ENCODE data around the gene DECR2. TPM values are rescaled to one million over a fixed set of nuclear protein-coding genes. Genes with fewer than 3 reads are reported as not detected.

The DECR2 gene
- total and polyA plus RNA-seq, 9 of the 15 experiments (the other 6 are each of a cell fraction or from before 2014, with no cell fraction given): 1.0 to 31.9 (median 10.3) TPM

- peak; percentile 46; the same call in 1 of the 2 replicates for TF ChIP-seq ZBTB9 (CRISPR knock-in tag; IDR thresholded peaks at IDR 0.05)
- peak; percentile 84 for TF ChIP-seq RB1 (IDR thresholded peaks at IDR 0.05; ENCODE audit: low read depth)
- peak; percentile 75; the same call in 1 of the 2 replicates for TF ChIP-seq ZNF395 (CRISPR knock-in tag; IDR thresholded peaks at IDR 0.05)
- peak; percentile 74 for TF ChIP-seq RBFOX2 (IDR thresholded peaks at IDR 0.05; ENCODE audit: low read depth, low read length)
- no peak for TF ChIP-seq OTX1 (CRISPR knock-in tag; IDR thresholded peaks at IDR 0.05)
Observed at GRCh38 chr16:397135-397661, 4.5 kb upstream of the DECR2 start, which contains the start of gene NME4 (continued).

GRCh38 chr16:397736-398332 is 3.9 kb upstream of the DECR2 start:
- Histone ChIP-seq H3K27me3 (ENCODE audit: control insufficient read depth in 2 of 2, insufficient read depth in 2 of 2, low read length in 2 of 2) (no peaks in the 10 kb centered on the region), H2AFZ (ENCODE audit: low read depth, low read length) (no peak overlapping the region), H3K9me1 (ENCODE audit: control insufficient read depth, insufficient read depth, low read length) (no peaks in the 10 kb centered on the region), H3K36me3 (ENCODE audit: control insufficient read depth, insufficient read depth, low read length) (peaks cover 24% of the 10 kb centered on the region), H3K79me2 (ENCODE audit: control insufficient read depth, insufficient read depth, low read length) (peaks cover 61% of the 10 kb centered on the region), H3K4me1 (replicated peaks in 1 of 2; ENCODE audit: control insufficient read depth in 2 of 2, insufficient read depth in 2 of 2, low read length in 2 of 2) (peaks cover 29 to 64% of the 10 kb centered on the region in 2 experiments), H3K4me3 (peak overlapping the region; percentile 70), H3K27ac (ENCODE audit: extremely low read depth, low read depth, low read length) (peak overlapping the region; percentile 79), H3K9ac (ENCODE audit: insufficient read depth in 1 of 2, low read depth in 2 of 2, low read length in 2 of 2) (peak overlapping the region; percentile 60 to 95), H4K20me1 (replicated peaks; ENCODE audit: control insufficient read depth, insufficient read depth, low read length) (no peaks in the 10 kb centered on the region), H3K4me2 (ENCODE audit: insufficient read depth, low read length) (peak overlapping the region; percentile 86), H3K9me3 (replicated peaks; ENCODE audit: control insufficient read depth, insufficient read depth, low read depth, low read length) (no peaks in the 10 kb centered on the region)
- ChIA-PET CTCF (ENCODE audit: low intra/inter-chr PET ratio) (interaction anchor here (0.6 kb wide), 2 partner anchors 47 to 90 kb away, joined by 3 read pairs; no protein-coding TSS in a partner anchor), POLR2A (interaction anchor here (0.6 to 1.5 kb wide), 7 partner anchors 9 to 278 kb away, joined by 3 to 5 read pairs (median 4); partner anchors contain the start of genes RAB11FIP3 and RHBDL1)
- in situ Hi-C loops (cut with MboI) (loop anchor here (10.0 kb wide), 1 partner anchor 277 kb away; the partner anchor contains the start of gene RHBDL1), intact Hi-C loops (cut with micrococcal nuclease) (loop anchor here (5.0 to 10.0 kb wide), 3 partner anchors 87 to 284 kb away; partner anchors contain the start of genes JMJD8, RHOT2 and STUB1)
- no TSS peak for BruUV-seq (replicated peaks)
- ATAC-seq (peak; percentile 46), DNase-seq (ENCODE audit: extremely low read depth in 1 of 4, low spot score in 3 of 4) (peak in 2 of 4 experiments; percentile 65 to 74), FAIRE-seq (peak; percentile 67)
- 8% methylated on average over 22 of the region's 29 CpGs for WGBS (ENCODE audit: insufficient coverage, low coverage, missing lambda C conversion rate)
- TF ChIP-seq DDX20 (tag; IDR thresholded peaks at IDR 0.05; ENCODE audit: low read depth): no peak
- TF ChIP-seq HNRNPH1 (optimal IDR thresholded peaks at IDR 0.05; ENCODE audit: low read depth, low read length): no peak
- no peak for TF ChIP-seq ZNF24 (IDR thresholded peaks at IDR 0.05)
- TF ChIP-seq FOXP1 (CRISPR knock-in tag; IDR thresholded peaks at IDR 0.05): no peak
- TF ChIP-seq SMAD4 (CRISPR knock-in tag; conservative IDR thresholded peaks at IDR 0.05): no peak
- no peak for TF ChIP-seq ZHX1 (conservative IDR thresholded peaks at IDR 0.05; ENCODE audit: low read length)
- no peak for TF ChIP-seq ZNF449 (CRISPR knock-in tag; IDR thresholded peaks at IDR 0.05)

Data from K562 (cell line).